GM18909 (cell line): ENCODE results near the gene ITK.

Experiments used
- ATAC-seq: cut with Tn5 transposase; IDR thresholded peaks from one replicate; pipeline ENCODE4 v1.9.1; 2021; ENCODE audit warnings: mild to moderate bottlenecking; ENCODE audit not compliant: unreplicated experiment, poor library complexity

Gene ITK

DNA sequence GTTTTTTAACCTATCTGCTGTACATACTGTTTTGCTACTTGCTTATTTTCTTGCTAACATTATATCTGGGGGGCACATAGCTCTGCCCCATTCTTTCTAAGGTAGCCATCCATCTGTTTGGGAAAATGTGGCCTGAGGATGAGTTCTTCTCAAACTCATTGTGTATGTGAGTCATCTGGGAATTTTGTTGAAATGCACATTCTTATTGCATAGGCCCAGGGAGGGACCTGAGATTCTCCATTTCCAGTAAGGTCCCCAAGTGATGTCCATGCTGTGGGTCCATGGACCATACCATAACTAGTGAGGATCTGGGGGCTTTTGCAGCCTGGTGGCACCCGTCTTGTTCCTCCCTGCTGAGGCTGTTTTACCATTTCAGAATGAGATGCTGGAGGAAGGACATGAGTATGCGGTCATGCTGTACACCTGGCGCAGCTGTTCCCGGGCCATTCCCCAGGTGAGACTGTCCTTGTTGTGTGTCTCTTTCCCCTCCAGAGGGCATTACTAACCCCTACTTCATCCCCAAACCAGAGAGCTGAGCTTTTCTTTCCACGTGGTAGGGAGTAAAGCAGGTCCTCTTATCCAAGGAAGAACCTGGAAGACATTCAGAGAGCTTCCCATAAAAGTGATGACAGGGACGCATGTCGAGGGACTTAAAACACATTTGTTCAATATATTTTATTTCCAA lies 113.9 kb downstream of the ITK start:
- ATAC-seq, result no peak

- no peak for ATAC-seq
Measured at GRCh38 chr5:157295247-157295646, 114.6 kb downstream of the ITK start.

GRCh38 chr5:157300564-157300963 lies 119.9 kb downstream of the ITK start:
- no peak for ATAC-seq

DNA sequence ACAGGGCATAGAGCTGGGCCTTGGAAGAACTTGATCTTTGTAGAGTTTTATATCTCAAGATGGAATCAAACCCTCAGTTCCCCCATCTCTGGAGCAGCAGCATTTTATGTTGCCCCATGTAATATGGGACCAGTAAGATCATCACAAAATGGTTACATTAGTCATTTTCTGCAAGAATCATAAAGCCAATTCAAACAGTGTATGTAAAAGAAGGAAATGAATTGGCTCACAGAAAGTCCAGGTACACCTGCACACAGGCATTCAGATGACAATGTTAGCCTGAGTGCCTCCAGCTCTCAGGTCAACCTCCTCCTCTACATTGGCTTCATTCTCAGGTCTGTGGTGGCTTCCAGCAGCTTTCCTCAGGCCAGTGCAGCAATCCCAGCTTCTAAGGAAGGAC lies 120.4 kb downstream of the ITK start:
- ATAC-seq, result no peak

GRCh38 chr5:157303023-157303422 lies 122.4 kb downstream of the ITK start:
- ATAC-seq, result no peak

DNA sequence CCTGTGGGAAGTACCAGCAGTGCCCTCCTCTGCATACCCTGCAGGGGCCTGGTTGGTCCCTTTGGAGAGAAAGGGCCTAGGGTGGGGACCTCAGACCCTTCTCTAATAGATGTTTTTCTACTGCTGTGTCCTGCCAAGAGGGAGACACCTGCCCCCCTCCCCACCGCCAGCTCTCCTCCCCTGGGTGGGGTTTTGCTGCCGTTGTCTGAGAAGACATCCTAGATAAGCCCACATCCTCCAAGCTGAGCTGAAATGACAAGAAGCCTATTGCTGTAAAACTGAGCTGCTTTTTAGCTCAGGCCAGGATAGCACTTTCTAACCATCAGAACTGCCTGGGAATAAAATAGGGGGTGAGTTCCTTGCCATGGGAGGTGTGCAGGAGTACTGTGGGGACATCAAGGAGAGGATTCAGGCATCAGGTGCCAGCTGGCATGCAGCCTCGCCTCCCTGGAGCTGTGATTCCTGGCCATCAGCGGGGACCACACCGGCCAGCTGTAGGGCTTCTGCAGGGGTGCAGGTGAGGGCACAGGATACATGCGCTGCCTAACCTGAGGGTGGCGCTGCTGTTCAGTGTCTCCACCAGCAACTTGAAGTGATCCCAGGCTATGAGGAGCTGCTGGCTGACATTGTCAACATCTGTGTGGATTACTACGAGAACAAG lies 123.2 kb downstream of the ITK start:
- no peak for ATAC-seq
